DMS 273 (cell line): ENCODE measurements around the gene GMDS.

Experiments
- DNase-seq: peaks from one replicate; lab custom pipeline; 2025; ENCODE audit not compliant: unreplicated experiment; lab: John Stamatoyannopoulos, UW

GMDS gene

DNA sequence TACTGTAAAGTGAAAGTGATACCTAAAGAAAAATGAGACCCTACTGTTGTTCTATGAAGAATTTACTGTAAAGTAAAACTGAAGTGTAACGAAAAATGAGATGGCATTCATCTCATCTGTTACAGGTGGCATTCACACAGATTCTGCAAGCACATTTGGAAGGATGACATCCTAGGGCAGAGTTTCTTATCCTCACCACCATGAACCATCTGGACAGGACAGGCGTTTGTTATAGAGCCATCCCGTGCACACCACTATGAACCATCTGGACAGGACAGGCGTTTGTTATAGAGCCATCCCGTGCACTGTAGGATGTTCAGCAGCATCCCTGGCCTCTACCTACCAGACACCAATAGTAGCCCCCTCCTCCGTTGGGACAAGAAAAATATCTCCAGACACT, 294.8 kb downstream of the GMDS start:
- peak; percentile 47 for DNase-seq

GRCh38 chr6:1949538-1949937, 295.9 kb downstream of the GMDS start:
- DNase-seq = no peak

DNA sequence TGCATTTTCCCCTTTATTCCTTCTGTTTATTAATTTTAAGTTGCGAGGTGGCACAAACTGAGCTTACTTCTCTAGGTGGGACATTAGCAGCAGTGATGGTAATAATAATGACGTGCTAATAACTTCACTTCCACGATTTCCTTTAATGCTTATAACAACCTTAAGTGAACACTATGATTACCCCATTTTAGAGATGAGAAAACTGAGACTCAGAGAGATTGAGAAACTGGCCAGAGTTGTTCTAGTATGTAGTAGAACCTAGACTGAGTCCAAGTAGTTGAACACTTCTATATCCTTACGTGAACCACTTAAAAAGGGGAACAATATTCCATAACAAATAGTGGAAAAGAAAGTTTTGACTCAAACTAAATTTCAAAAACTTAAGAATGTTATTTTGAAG, 297.5 kb downstream of the GMDS start:
- no peak for DNase-seq

GRCh38 chr6:1946583-1946982, 298.8 kb downstream of the GMDS start:
- no peak for DNase-seq

- DNase-seq = no peak
Measured at GRCh38 chr6:1945235-1945832, 300.1 kb downstream of the GMDS start.

GRCh38 chr6:1942834-1943233, 302.6 kb downstream of the GMDS start:
- DNase-seq = no peak

DNA sequence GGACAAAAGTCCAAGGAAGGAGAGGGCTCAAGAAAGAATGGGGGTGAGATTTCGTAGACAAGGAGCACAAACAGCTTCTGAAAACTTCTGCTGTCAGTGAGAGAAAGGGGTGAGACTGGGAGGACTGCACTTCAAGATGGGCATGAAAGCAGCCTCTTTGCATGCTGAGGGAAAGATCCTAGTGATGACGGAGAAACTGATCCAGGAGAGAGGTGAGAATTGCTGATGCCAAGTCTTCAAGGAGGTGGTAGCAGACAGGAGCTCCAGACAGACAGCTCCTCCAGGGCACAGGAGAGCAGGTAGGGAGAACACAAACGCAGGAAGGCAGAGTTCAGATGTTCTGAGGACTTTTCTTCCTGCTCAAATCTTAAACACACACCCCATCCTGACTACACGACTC, 303.9 kb downstream of the GMDS start:
- no peak for DNase-seq

DNA sequence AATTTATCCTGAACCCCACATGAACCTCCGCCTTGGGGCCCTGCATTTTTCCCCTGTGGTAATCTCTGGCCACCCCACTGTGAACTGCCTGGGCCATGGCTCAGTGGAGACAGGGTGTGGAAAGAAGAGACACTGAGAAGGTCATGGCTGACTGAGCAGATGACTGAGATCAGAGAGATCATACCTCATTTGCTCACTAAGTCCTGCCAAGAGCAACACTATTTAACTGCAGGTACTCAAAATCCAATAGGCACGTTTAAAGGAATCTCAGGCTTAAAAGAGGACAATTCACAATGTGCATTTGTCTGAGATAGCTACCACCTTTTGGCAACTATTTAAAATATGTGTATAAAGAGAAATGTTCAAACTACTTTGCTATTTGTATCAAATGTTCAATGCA, 305.0 kb downstream of the GMDS start:
- DNase-seq = no peak

DNA sequence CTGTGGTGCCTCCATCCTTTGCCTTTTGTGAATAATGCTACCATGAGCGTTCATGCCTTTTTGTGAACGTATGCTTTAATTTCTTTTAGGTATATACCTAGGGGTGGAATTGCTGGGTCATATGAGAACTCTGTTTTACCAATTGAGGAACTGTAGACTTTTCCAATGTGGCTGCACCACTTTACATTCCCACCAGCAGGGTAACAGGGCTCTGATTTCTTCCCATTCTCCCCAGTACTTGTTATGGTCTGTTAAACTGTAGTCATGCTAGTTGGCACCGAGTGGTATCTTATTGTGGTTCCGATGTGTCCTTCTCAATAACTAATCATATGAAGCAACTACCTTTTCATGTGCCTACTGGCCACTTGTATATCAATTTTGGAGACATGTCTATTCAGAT, 312.1 kb downstream of the GMDS start:
- no peak for DNase-seq

DNA sequence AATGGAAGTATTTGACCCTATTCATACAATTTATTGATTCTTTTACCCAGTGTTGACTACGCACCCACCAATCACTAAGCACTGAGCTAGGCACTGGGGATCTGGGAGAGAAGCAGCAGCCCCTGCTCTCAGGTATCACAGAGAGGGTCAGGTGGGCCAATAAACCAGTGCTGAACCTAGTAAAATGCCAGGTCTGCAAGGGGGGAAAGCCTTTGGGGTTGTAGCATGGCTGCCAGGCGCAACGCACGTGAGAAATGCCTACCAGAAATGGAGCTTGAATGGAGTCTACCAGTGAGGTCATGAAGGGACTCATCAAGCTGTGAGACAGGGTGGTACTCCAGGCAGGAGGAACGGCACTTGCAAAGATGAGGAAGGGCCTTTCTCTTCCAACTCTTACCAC, 313.6 kb downstream of the GMDS start:
- DNase-seq = no peak

- no peak for DNase-seq
Measured at GRCh38 chr6:1930356-1930755, 315.0 kb downstream of the GMDS start.

GRCh38 chr6:1929931-1930330, 315.5 kb downstream of the GMDS start:
- no peak for DNase-seq

DNA sequence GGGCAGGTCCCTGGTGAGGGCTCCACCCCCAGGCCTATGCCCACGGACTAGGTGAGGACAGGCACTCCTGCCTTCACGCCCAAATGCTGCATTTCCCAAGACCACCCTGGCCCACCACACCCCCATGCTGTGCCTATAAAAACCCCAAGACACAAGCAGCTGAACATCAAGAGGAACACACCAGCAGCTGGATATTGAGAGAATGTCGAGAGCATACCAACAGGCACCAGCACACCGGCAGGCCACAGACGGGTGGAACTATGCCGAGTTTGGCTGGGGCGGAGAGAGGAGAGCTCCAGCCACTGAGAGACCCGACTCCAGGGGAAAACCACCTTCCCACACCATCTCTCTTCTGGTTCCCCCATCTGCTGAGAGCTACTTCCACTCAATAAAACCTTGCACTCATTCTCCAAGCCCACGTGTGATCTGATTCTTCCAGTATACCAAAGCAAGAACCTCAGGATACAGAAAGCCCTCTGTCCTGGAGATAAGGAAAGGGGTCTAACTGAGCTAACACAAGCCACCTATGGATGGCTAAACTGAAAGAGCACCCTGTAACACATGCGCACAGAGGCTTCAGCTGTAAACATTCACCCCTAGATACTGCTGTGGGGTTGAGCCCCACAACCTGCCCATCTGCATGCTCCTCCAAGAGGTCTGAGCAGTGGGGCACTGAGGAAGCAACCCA, 319.5 kb downstream of the GMDS start:
- DNase-seq = no peak

- no peak for DNase-seq
Measured at GRCh38 chr6:1923449-1923848, 322.0 kb downstream of the GMDS start.

- no peak for DNase-seq
Measured at GRCh38 chr6:1917626-1918371, 327.6 kb downstream of the GMDS start.

DNA sequence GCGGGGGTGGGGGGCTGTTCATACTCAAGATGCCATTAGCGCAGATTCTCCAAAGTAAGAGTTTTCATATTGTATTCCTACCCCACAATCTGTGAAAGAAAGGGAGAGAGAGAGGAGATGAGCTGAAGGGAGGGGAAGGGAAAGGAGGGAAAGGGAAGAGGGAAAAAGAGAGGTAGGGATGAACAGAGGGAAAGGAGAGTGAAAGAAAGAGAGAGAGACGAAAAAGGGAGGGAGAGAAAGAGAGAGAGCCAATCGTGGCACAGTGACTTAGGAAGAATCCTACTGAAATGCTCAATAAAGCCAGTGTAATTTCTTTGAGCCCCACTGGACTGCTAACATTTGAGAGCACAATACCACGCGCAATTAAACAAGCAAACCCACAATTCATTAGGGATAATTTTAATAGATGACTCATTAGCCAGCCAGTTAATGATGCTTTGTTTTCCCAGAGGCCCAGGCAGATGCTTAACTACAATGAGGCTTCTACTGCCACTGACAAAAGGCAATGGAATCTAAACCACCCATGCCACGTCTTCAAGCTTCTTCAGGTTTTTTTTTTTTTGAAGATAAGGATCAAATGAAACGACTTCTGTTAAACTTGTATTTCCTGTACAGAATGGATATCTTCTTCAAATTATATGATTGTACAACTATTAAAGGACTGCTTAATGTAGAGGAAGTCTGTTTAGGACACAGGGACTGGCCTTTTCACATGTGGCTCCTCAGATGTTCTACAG, 328.9 kb downstream of the GMDS start:
- no peak for DNase-seq

DNA sequence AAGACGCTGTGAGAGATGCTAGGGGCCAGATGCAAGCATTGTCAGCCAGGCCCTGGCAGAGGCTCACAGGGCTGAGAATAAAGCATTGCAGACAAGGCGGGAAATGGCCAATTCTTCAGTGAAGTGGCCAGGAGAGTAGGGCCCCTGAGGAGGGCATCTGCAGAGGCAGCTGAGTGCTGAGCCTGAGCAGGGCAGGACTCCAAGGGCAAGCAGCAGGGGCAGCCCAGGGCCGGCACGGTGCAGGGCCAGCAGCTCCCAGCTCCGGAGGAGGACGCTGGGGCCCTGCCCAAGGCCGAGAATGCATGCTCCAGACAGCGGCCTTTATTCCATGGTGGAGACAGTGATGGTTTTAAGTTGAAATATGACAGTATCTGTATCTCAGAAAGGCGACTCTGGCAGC, 330.2 kb downstream of the GMDS start:
- no peak for DNase-seq

- no peak for DNase-seq
Measured at GRCh38 chr6:1913577-1913976, 331.8 kb downstream of the GMDS start.

- DNase-seq = no peak
Measured at GRCh38 chr6:1912731-1913130, 332.7 kb downstream of the GMDS start.

- DNase-seq = no peak
Measured at GRCh38 chr6:1911474-1911873, 333.9 kb downstream of the GMDS start.

DNA sequence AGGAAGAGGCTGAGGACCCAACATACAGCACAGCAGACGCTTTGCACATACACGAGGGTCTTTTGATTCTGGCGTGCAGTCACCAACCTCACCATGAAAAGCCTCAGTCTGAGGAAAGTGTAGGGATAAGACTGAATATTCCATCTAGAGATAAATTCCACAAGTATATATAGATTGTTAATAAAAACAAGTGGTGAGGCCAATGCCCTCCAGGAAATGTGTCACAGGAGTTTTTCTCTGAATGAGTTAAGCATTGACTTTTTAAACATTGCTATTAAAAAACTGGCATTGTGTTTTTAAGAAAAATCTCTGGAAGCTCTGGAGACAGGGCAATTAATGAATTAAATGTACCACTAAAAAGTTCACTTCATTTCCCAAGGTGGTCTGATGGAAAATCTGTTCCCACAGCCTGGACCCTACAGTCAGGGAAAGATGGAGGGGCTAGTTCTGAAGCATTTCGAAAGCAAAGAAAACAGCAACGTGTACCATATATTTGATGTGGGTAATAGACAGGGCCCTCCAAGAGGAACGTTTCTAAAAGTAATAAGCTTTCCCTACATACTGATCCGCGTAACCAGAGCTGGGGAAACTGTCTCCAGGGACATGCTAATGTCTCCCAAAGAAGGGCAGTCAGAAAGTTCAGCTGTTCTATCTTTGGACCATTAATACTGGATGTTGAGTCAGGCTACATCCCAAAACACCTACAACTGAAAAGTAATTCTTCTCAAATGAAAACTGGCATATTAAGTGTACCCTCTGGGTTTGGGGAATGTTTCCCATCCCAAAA, 334.6 kb downstream of the GMDS start:
- DNase-seq = peak; percentile 34
